K562 (cell line): ENCODE data around the gene CHST13. TPM values are rescaled to one million over a fixed set of nuclear protein-coding genes. Genes with fewer than 3 reads are reported as not detected.

ENCODE experiments used
- ATF1 ChIP-seq, 2 experiments: fragments of 450-650 bp in 1 of 2; IDR thresholded peaks; 2 replicates each; pipeline ENCODE4 v1.6.1; 2016; ENCODE audit warnings: missing compliant biosample characterization in 1 of 2, missing genetic modification characterization in 1 of 2
- CREM ChIP-seq: IDR thresholded peaks from 2 replicates; pipeline ENCODE4 v1.6.1; 2014; ENCODE audit warnings: antibody characterized with exemption, low read depth
- FOXA3 ChIP-seq, 2 experiments: fragments of 450-650 bp in 1 of 2; sonication (generic) in 1 of 2; formaldehyde crosslinking; IDR thresholded peaks in 1 of 2; conservative IDR thresholded peaks in 1 of 2; 2 replicates each; pipeline versions ENCODE4 v1.4.0 to v1.8.0; 2020 to 2022; ENCODE audit warnings: mild to moderate bottlenecking in 2 of 2, missing genetic modification reagents in 1 of 2
- HDAC1 ChIP-seq, 2 experiments: fragments of 450-650 bp; IDR thresholded peaks; 2 replicates each; pipeline ENCODE4 v1.6.1; 2016 to 2017; ENCODE audit warnings: inconsistent platforms in 1 of 2, mild to moderate bottlenecking in 1 of 2, moderate library complexity in 1 of 2
- HDAC8 ChIP-seq: fragments of 450-650 bp; IDR thresholded peaks from 2 replicates; pipeline ENCODE4 v1.6.1; 2016; ENCODE audit warnings: mild to moderate bottlenecking, missing genetic modification characterization, moderate library complexity, missing compliant biosample characterization
- KLF10 ChIP-seq: fragments of 250-450 bp; sonication (Bioruptor Pico); IDR thresholded peaks from 2 replicates; pipeline ENCODE4 v1.6.1; 2021; ENCODE audit warnings: matching md5 sums
- OTX1 ChIP-seq: fragments of 450-650 bp; formaldehyde crosslinking; IDR thresholded peaks from 2 replicates; pipeline ENCODE4 v1.4.0; 2022; ENCODE audit warnings: mild to moderate bottlenecking
- PHF8 ChIP-seq: fragments of 200-600 bp; sonication (generic); IDR thresholded peaks from 2 replicates; pipeline ENCODE4 v1.6.1; 2012; ENCODE audit warnings: mixed run types, mild to moderate bottlenecking, inconsistent platforms, low read length, moderate library complexity, borderline replicate concordance
- SETDB1 ChIP-seq: IDR thresholded peaks from one replicate; pipeline ENCODE4 v1.6.1; 2012; ENCODE audit warnings: low read length, control low read depth, inconsistent platforms
- SMARCA5 ChIP-seq: fragments of 450-650 bp; IDR thresholded peaks from 2 replicates; pipeline ENCODE4 v1.6.1; 2016
- SOX6 ChIP-seq: fragments of 450-650 bp; IDR thresholded peaks from 2 replicates; pipeline ENCODE4 v1.6.1; 2014; ENCODE audit warnings: mild to moderate bottlenecking
- THRAP3 ChIP-seq: fragments of 450-650 bp; IDR thresholded peaks from 2 replicates; pipeline ENCODE4 v1.6.1; 2016; ENCODE audit warnings: mild to moderate bottlenecking, inconsistent platforms, borderline replicate concordance
- polyA plus RNA-seq, 8 experiments: library from polyadenylated mRNA; depleted of rRNA in 4 of 8; stranded (reverse) in 5 of 8; unstranded in 3 of 8; fragments of >200 nt; fragmentation: Nextera tagmentation in 2 of 8; fragmentation: Illumina TruSeq in 1 of 8; extraction: Ambion mirVana in 2 of 8; extraction: Trizol in 1 of 8; gene quantifications; 2 replicates each; pipeline versions ENCODE4 v1.2.1 to v1.2.3, GENCODE V29; 2011 to 2014; ENCODE audit warnings: inconsistent platforms in 1 of 8, missing spikeins in 1 of 8
- total RNA-seq, 7 experiments: library from RNA; depleted of rRNA in 6 of 7; stranded (reverse); fragments of >200 nt in 6 of 7; fragmentation: Illumina TruSeq in 2 of 7; extraction: Trizol in 2 of 7; gene quantifications; 2 replicates each; pipeline versions ENCODE4 v1.2.1 to v1.2.3, GENCODE V29; 2011 to 2021; ENCODE audit warnings: low replicate concordance in 1 of 7
- TF ChIP-seq, protein P1 (sequence below): fragments of 250-450 bp; sonication (Bioruptor Pico); IDR thresholded peaks from 2 replicates; pipeline ENCODE4 v1.5.0; 2021; ENCODE audit warnings: mild to moderate bottlenecking, borderline replicate concordance
- TF ChIP-seq, protein P2 (sequence below): fragments of 450-650 bp; IDR thresholded peaks from 2 replicates; pipeline ENCODE4 v1.6.1; 2016; ENCODE audit warnings: mild to moderate bottlenecking, moderate library complexity

The CHST13 gene
- total and polyA plus RNA-seq, 9 of the 15 experiments (the other 6 are each of a cell fraction or from before 2014, with no cell fraction given), result not detected

DNA sequence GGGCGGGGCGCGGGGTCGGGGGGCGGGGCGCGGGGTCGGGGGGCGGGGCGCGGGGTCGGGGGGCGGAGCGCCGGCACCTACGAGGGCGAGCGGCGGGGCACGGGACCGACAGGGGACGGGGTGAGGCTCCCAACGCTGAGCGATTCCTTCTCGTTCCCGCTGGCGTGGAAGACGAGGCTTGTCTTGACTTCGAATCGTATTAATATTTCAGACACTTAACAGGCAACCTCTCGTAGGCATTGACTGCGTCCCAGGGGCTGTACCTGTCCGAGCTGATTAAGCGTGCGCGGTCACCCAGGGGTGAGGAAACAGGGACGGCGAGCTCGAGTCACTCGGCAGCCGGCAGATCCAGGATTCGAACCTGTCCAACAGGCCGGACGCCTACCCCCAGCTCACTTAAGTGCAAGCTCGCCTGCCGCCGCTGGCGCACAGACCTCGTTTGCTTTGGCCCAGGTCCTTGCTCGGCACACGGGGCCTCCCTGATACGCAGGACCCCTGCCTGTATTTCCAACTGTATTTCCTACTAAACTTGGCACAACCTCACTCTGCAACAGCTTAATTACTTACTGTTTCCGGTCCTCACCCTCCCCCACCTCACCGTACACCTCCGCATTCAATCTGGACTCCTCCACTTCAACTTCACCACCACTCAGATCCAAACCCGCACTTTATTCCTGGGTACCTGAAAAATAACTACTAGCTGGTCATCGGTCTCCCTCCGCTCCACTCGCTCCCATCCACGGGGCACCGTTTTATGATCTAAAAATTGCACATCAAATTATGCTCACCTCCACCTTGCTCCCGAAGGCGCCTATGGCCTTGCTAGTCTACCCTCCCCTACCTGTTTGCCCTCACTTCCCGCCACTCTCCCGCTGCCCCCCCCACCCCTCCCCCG, 47.5 kb upstream of the CHST13 start (continued):
- TF ChIP-seq, protein P1, sequence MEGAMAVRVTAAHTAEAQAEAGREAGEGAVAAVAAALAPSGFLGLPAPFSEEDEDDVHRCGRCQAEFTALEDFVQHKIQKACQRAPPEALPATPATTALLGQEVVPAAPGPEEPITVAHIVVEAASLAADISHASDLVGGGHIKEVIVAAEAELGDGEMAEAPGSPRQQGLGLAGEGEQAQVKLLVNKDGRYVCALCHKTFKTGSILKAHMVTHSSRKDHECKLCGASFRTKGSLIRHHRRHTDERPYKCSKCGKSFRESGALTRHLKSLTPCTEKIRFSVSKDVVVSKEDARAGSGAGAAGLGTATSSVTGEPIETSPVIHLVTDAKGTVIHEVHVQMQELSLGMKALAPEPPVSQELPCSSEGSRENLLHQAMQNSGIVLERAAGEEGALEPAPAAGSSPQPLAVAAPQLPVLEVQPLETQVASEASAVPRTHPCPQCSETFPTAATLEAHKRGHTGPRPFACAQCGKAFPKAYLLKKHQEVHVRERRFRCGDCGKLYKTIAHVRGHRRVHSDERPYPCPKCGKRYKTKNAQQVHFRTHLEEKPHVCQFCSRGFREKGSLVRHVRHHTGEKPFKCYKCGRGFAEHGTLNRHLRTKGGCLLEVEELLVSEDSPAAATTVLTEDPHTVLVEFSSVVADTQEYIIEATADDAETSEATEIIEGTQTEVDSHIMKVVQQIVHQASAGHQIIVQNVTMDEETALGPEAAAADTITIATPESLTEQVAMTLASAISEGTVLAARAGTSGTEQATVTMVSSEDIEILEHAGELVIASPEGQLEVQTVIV (CRISPR knock-in tag), result no peak
- TF ChIP-seq HDAC1 (IDR thresholded peaks at IDR 0.05) (no peak), SOX6 (no peak), CREM (peak; percentile 2; the same call in 1 of the 2 replicates), KLF10 (CRISPR knock-in tag) (no peak), PHF8 (peak; percentile 59; the same call in 1 of the 2 replicates), OTX1 (CRISPR knock-in tag) (no peak), FOXA3 (CRISPR knock-in tag; conservative IDR thresholded peaks at IDR 0.05 in 1 of 2, IDR thresholded peaks at IDR 0.05 in 1 of 2) (no peak), HDAC8 (tag) (no peak), THRAP3 (no peak), ATF1 (CRISPR knock-in tag; IDR thresholded peaks at IDR 0.05) (no peak), ATF1 (tag; IDR thresholded peaks at IDR 0.05) (0 out of 2 replicates have a peak, but pooled peaks have one; percentile 26), SMARCA5 (no peak), SETDB1 (no peak)
- TF ChIP-seq, protein P2, sequence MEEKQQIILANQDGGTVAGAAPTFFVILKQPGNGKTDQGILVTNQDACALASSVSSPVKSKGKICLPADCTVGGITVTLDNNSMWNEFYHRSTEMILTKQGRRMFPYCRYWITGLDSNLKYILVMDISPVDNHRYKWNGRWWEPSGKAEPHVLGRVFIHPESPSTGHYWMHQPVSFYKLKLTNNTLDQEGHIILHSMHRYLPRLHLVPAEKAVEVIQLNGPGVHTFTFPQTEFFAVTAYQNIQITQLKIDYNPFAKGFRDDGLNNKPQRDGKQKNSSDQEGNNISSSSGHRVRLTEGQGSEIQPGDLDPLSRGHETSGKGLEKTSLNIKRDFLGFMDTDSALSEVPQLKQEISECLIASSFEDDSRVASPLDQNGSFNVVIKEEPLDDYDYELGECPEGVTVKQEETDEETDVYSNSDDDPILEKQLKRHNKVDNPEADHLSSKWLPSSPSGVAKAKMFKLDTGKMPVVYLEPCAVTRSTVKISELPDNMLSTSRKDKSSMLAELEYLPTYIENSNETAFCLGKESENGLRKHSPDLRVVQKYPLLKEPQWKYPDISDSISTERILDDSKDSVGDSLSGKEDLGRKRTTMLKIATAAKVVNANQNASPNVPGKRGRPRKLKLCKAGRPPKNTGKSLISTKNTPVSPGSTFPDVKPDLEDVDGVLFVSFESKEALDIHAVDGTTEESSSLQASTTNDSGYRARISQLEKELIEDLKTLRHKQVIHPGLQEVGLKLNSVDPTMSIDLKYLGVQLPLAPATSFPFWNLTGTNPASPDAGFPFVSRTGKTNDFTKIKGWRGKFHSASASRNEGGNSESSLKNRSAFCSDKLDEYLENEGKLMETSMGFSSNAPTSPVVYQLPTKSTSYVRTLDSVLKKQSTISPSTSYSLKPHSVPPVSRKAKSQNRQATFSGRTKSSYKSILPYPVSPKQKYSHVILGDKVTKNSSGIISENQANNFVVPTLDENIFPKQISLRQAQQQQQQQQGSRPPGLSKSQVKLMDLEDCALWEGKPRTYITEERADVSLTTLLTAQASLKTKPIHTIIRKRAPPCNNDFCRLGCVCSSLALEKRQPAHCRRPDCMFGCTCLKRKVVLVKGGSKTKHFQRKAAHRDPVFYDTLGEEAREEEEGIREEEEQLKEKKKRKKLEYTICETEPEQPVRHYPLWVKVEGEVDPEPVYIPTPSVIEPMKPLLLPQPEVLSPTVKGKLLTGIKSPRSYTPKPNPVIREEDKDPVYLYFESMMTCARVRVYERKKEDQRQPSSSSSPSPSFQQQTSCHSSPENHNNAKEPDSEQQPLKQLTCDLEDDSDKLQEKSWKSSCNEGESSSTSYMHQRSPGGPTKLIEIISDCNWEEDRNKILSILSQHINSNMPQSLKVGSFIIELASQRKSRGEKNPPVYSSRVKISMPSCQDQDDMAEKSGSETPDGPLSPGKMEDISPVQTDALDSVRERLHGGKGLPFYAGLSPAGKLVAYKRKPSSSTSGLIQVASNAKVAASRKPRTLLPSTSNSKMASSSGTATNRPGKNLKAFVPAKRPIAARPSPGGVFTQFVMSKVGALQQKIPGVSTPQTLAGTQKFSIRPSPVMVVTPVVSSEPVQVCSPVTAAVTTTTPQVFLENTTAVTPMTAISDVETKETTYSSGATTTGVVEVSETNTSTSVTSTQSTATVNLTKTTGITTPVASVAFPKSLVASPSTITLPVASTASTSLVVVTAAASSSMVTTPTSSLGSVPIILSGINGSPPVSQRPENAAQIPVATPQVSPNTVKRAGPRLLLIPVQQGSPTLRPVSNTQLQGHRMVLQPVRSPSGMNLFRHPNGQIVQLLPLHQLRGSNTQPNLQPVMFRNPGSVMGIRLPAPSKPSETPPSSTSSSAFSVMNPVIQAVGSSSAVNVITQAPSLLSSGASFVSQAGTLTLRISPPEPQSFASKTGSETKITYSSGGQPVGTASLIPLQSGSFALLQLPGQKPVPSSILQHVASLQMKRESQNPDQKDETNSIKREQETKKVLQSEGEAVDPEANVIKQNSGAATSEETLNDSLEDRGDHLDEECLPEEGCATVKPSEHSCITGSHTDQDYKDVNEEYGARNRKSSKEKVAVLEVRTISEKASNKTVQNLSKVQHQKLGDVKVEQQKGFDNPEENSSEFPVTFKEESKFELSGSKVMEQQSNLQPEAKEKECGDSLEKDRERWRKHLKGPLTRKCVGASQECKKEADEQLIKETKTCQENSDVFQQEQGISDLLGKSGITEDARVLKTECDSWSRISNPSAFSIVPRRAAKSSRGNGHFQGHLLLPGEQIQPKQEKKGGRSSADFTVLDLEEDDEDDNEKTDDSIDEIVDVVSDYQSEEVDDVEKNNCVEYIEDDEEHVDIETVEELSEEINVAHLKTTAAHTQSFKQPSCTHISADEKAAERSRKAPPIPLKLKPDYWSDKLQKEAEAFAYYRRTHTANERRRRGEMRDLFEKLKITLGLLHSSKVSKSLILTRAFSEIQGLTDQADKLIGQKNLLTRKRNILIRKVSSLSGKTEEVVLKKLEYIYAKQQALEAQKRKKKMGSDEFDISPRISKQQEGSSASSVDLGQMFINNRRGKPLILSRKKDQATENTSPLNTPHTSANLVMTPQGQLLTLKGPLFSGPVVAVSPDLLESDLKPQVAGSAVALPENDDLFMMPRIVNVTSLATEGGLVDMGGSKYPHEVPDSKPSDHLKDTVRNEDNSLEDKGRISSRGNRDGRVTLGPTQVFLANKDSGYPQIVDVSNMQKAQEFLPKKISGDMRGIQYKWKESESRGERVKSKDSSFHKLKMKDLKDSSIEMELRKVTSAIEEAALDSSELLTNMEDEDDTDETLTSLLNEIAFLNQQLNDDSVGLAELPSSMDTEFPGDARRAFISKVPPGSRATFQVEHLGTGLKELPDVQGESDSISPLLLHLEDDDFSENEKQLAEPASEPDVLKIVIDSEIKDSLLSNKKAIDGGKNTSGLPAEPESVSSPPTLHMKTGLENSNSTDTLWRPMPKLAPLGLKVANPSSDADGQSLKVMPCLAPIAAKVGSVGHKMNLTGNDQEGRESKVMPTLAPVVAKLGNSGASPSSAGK, result peak; percentile 36
